GM19043 (cell line): ENCODE results near the gene AMH.

Source experiments
- ATAC-seq: cut with Tn5 transposase; IDR thresholded peaks from one replicate; pipeline ENCODE4 v1.9.1; 2021; ENCODE audit warnings: low read depth; ENCODE audit not compliant: unreplicated experiment

Gene AMH

GRCh38 chr19:2282862-2283237 lies 33.7 kb downstream of the AMH start:
- ATAC-seq: no peak

- ATAC-seq: no peak
Measured at GRCh38 chr19:2283835-2284507, 34.8 kb downstream of the AMH start.

GRCh38 chr19:2286402-2287140 lies 37.4 kb downstream of the AMH start:
- no peak for ATAC-seq

GRCh38 chr19:2287585-2288337 lies 38.6 kb downstream of the AMH start:
- no peak for ATAC-seq

GRCh38 chr19:2288338-2288817 lies 39.3 kb downstream of the AMH start:
- no peak for ATAC-seq

DNA sequence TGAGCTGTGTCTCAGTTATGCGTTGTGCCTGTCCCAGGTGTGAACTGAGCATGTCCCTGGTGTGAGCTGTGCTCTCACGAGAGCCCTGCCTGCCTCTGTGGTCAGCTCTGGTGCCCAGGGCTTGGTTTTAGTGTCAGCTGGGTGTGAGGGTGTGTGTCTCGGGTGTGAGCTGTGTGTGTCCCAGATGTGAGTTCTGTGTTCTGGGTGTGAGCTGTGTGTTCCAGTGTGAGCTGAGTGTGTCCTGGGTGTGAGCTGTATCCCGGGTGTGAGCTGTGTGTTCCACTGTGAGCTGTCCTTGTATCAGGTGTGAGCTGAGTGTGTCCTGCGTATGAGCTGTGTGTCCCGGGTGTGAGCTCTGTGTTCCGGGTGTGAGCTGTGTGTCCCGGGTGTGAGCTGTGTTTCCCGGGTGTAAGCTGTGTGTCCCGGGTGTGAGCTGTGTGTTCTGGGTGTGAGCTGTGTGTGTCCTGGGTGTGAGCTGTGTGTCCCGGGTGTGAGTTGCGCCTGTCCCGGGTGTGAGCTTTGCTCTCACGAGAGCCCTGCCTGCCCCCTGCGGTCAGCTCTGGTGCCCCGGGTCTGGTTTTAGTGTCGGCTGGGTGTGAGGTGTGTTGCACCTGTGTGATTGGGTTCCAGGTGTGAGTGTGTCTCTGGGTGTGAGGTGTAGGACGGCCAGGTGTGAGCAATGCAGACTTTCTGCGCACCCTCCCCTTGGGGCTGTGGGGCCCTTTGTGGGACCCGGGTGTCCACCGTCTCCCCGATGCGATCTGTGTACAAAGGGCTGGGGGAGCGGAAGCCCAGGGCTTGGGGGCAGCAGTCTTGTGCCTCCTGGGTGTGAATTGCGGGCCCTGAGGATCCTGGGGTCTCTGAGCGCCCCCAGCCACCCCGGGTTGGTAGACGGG lies 39.9 kb downstream of the AMH start:
- no peak for ATAC-seq

DNA sequence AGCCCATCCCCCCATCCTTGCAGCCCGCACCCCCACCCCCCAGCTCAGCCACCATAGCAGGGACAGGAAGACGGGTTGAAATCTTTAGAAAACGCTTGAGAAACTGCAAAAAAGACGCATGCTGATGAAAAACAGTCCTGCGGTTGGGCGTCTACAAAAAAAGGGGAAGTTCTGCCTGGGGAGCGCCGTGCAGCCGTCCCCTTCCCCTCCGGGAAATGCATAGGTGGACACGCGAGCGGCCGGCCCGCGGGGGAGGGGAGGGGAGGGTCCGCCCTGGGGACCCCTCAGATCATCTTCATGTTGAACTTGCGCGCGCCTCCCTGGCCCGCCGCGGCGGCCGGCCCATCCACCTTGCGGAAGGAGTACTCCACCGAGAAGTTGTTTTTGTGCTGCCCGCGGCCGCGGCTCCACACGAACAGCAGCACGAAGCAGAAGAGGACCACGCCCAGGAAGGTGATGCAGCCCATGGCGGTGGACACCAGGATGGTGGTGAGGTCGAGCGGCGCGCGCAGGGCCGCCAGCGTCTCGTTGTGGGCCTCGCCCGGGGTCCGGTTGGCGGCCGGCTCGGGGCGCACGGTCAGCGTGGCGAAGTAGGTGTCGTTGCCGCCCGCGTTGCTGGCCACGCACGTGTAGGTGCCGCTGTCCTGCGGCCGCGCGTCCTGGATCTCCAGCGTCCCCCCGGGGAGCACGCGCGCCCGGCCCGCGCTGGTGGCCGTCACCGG lies 40.8 kb downstream of the AMH start:
- no peak for ATAC-seq

- ATAC-seq: no peak
Measured at GRCh38 chr19:2290441-2291184, 41.5 kb downstream of the AMH start.

DNA sequence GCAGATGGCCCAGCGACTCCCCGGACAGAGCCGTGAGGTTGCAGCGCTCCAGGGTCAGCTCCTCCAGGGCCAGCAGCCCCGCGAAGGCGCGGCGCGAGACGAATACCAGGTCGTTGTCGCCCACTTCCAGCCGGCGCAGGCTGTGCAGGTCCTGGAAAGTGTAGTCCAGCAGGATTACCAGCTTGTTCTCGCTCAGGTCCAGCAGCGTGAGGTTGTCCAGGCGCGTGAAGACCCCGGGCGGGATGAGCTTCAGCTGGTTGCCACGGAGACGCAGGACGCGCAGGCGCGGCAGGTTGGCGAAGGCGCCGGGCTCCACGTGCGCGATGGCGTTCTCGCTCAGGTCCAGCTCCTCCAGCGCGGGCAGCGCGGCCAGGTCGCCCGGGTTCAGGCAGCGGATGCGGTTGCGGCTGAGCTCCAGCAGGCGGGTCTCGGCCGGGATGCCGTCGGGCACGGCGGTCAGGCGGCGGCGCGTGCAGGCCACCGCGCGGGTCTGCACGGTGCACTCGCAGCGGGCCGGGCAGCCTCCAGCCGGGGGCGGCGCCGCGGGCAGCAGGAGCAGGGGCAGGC lies 42.1 kb downstream of the AMH start:
- no peak for ATAC-seq

GRCh38 chr19:2294687-2295335 lies 45.7 kb downstream of the AMH start:
- no peak for ATAC-seq

- no peak for ATAC-seq
Measured at GRCh38 chr19:2296141-2296540, 47.0 kb downstream of the AMH start.

GRCh38 chr19:2300533-2300932 lies 51.4 kb downstream of the AMH start:
- no peak for ATAC-seq
